HepG2 (cell line): ENCODE data around the gene ASB16. TPM values are rescaled to one million over a fixed set of nuclear protein-coding genes. Genes with fewer than 3 reads are reported as not detected.

Source experiments
- BATF2 ChIP-seq: sonication (generic); formaldehyde crosslinking; IDR thresholded peaks from 2 replicates; pipeline ENCODE4 v1.8.0; 2022; ENCODE audit warnings: mild to moderate bottlenecking, missing genetic modification reagents, moderate library complexity
- CENPX ChIP-seq: sonication (generic); formaldehyde crosslinking; IDR thresholded peaks from 2 replicates; pipeline ENCODE4 v1.9.0; 2021; ENCODE audit warnings: mild to moderate bottlenecking, missing genetic modification reagents, moderate library complexity
- GTF3A ChIP-seq: sonication (generic); formaldehyde crosslinking; conservative IDR thresholded peaks from 2 replicates; pipeline ENCODE4 v1.4.0; 2020; ENCODE audit warnings: mild to moderate bottlenecking, missing genetic modification reagents
- KAT2B ChIP-seq: fragments of 150-350 bp; IDR thresholded peaks from 2 replicates; pipeline ENCODE4 v1.6.1; 2014; ENCODE audit warnings: low read depth, low read length, borderline replicate concordance
- KAT8 ChIP-seq: IDR thresholded peaks from 2 replicates; pipeline ENCODE4 v1.6.1; 2016; ENCODE audit warnings: missing genetic modification reagents, missing compliant biosample characterization
- NBN ChIP-seq: fragments of 450-650 bp; conservative IDR thresholded peaks from 2 replicates; pipeline ENCODE4 v1.6.1; 2017
- NCOR1 ChIP-seq: fragments of 200-600 bp; sonication (generic); IDR thresholded peaks from 2 replicates; pipeline ENCODE4 v1.7.0; 2017; ENCODE audit warnings: antibody characterized with exemption, low read length, borderline replicate concordance
- NFKBIZ ChIP-seq: IDR thresholded peaks from 2 replicates; pipeline ENCODE4 v1.6.1; 2018; ENCODE audit warnings: missing genetic modification reagents, missing compliant biosample characterization
- PAXIP1 ChIP-seq: sonication (generic); formaldehyde crosslinking; conservative IDR thresholded peaks from 2 replicates; pipeline ENCODE4 v1.4.0; 2020; ENCODE audit warnings: mild to moderate bottlenecking, missing genetic modification reagents, moderate library complexity
- REPIN1 ChIP-seq: sonication (generic); formaldehyde crosslinking; IDR thresholded peaks from 2 replicates; pipeline ENCODE4 v1.8.0; 2022; ENCODE audit warnings: missing genetic modification reagents, low read depth, mild to moderate bottlenecking, borderline replicate concordance
- RFX5 ChIP-seq: IDR thresholded peaks from 2 replicates; pipeline ENCODE4 v1.6.1; 2011; ENCODE audit warnings: low read depth, low read length, improper control_type of control experiment
- SOX13 ChIP-seq, 3 experiments: fragments of 450-650 bp in 1 of 3; sonication (generic) in 1 of 3; formaldehyde crosslinking in 1 of 3; IDR thresholded peaks in 2 of 3; conservative IDR thresholded peaks in 1 of 3; 2 replicates each; pipeline versions ENCODE4 v1.5.0 to v1.6.1; 2016 to 2020; ENCODE audit warnings: antibody characterized with exemption in 1 of 3, mild to moderate bottlenecking in 1 of 3, missing compliant biosample characterization in 1 of 3, missing genetic modification reagents in 1 of 3, moderate library complexity in 1 of 3
- SP140L ChIP-seq: sonication (generic); formaldehyde crosslinking; IDR thresholded peaks from 2 replicates; pipeline ENCODE4 v1.4.0; 2020; ENCODE audit warnings: missing genetic modification reagents, borderline replicate concordance
- ZBTB1 ChIP-seq: sonication (generic); formaldehyde crosslinking; IDR thresholded peaks from 2 replicates; pipeline ENCODE4 v1.4.0; 2020; ENCODE audit warnings: missing genetic modification reagents, borderline replicate concordance
- ZNF275 ChIP-seq: sonication (generic); formaldehyde crosslinking; IDR thresholded peaks from 2 replicates; pipeline ENCODE4 v1.8.0; 2022; ENCODE audit warnings: missing genetic modification reagents, mild to moderate bottlenecking, inconsistent platforms, borderline replicate concordance
- ZNF362 ChIP-seq: sonication (generic); formaldehyde crosslinking; IDR thresholded peaks from 2 replicates; pipeline ENCODE4 v1.4.0; 2020; ENCODE audit warnings: missing genetic modification reagents, mild to moderate bottlenecking, borderline replicate concordance
- ZNF451 ChIP-seq: sonication (generic); formaldehyde crosslinking; IDR thresholded peaks from 2 replicates; pipeline ENCODE4 v1.5.0; 2020; ENCODE audit warnings: mild to moderate bottlenecking, missing genetic modification reagents
- ZNF468 ChIP-seq: sonication (generic); formaldehyde crosslinking; IDR thresholded peaks from 2 replicates; pipeline ENCODE4 v1.8.0; 2022; ENCODE audit warnings: mild to moderate bottlenecking, moderate library complexity, missing genetic modification reagents
- ZNF567 ChIP-seq: sonication (generic); formaldehyde crosslinking; IDR thresholded peaks from 2 replicates; pipeline ENCODE4 v1.8.1; 2023; ENCODE audit warnings: mild to moderate bottlenecking, missing genetic modification reagents, borderline replicate concordance
- ZNF777 ChIP-seq: sonication (generic); formaldehyde crosslinking; IDR thresholded peaks from 2 replicates; pipeline ENCODE4 v1.4.0; 2020; ENCODE audit warnings: missing genetic modification reagents
- ZSCAN12 ChIP-seq: sonication (generic); formaldehyde crosslinking; IDR thresholded peaks from 2 replicates; pipeline ENCODE4 v1.9.0; 2021; ENCODE audit warnings: mild to moderate bottlenecking, missing genetic modification reagents
- polyA plus RNA-seq, 8 experiments: library from polyadenylated mRNA; depleted of rRNA in 3 of 8; stranded (reverse) in 7 of 8; unstranded in 1 of 8; fragments of >200 nt; fragmentation: Illumina TruSeq in 4 of 8; extraction: Trizol in 4 of 8; gene quantifications; 2 replicates each; pipeline versions ENCODE4 v1.2.1 to v1.2.3, GENCODE V29; 2011 to 2016; ENCODE audit warnings: low read depth in 4 of 8, missing spikeins in 1 of 8, mixed read lengths in 1 of 8; ENCODE audit not compliant: insufficient read depth in 1 of 8
- total RNA-seq, 5 experiments: library from RNA; depleted of rRNA; stranded (reverse); fragments of >200 nt; fragmentation: Illumina TruSeq; extraction: Trizol; gene quantifications; 2 replicates each; pipeline ENCODE4 v1.2.3, GENCODE V29; 2016; ENCODE audit warnings: low read depth in 1 of 5

The ASB16 gene
- total and polyA plus RNA-seq, 2 of the 13 experiments (the other 11 are each of a cell fraction or from before 2014, with no cell fraction given), result 0.07 TPM; not detected in 1

- TF ChIP-seq PAXIP1 (no peak), BATF2 (CRISPR knock-in tag) (0 out of 2 replicates have a peak, but pooled peaks have one; percentile 18), ZNF275 (CRISPR knock-in tag) (no peak), NFKBIZ (CRISPR knock-in tag) (no peak), KAT8 (CRISPR knock-in tag) (no peak), NBN (no peak), REPIN1 (CRISPR knock-in tag) (no peak), RFX5 (no peak), SP140L (CRISPR knock-in tag) (no peak), ZNF468 (CRISPR knock-in tag) (no peak), GTF3A (no peak), KAT2B (no peak), ZSCAN12 (CRISPR knock-in tag) (peak; percentile 68; the same call in 1 of the 2 replicates), ZNF777 (CRISPR knock-in tag) (no peak; the same call in 1 of the 2 replicates), CENPX (no peak), SOX13 (IDR thresholded peaks at IDR 0.05) (no peak), SOX13 (CRISPR knock-in tag; conservative IDR thresholded peaks at IDR 0.05 in 1 of 2, IDR thresholded peaks at IDR 0.05 in 1 of 2) (no peak), NCOR1 (no peak), ZNF451 (CRISPR knock-in tag) (no peak), ZBTB1 (CRISPR knock-in tag) (no peak), ZNF362 (no peak), ZNF567 (CRISPR knock-in tag) (no peak)
Observed at GRCh38 chr17:44220213-44221083, 49.9 kb downstream of the ASB16 start (continued).
